Measurements from ENCODE around the gene U2AF2.

GRCh38 chr19:55638864-55639359, 15.9 kb upstream of the U2AF2 start:
- TF ChIP-seq POLR2A (IDR thresholded peaks at IDR 0.05; ENCODE audit: low read depth, low read length) = no peak
- peak; percentile 47 for TF ChIP-seq CTCF (conservative IDR thresholded peaks at IDR 0.05; ENCODE audit: low read depth, low read length)
- TF ChIP-seq RAD21 (IDR thresholded peaks at IDR 0.05; ENCODE audit: low read length) = peak; percentile 9; the same call in 1 of the 2 replicates
- no peak for TF ChIP-seq RFX5 (IDR thresholded peaks at IDR 0.05; ENCODE audit: low read depth, low read length)
- no peak for TF ChIP-seq FOS (IDR thresholded peaks at IDR 0.05; ENCODE audit: low read depth, low read length)
- no peak for TF ChIP-seq CHD1 (IDR thresholded peaks at IDR 0.05; ENCODE audit: low read depth, low read length)
